Parathyroid adenoma (tissue), 2 donors: ENCODE data around the gene S100A12.

Experiments
- H2AFZ ChIP-seq: fragments of 300-600 bp; sonication (generic); one replicate; pipeline ENCODE4 v1.7.0; 2017; ENCODE audit warnings: antibody characterized with exemption, mild to moderate bottlenecking
- H3K27ac ChIP-seq: fragments of 300-600 bp; sonication (generic); one replicate; pipeline ENCODE4 v1.7.0; 2017
- H3K27me3 ChIP-seq: fragments of 300-600 bp; sonication (generic); one replicate; pipeline ENCODE4 v1.7.0; 2017; ENCODE audit warnings: low read length; ENCODE audit not compliant: control insufficient read depth, insufficient read depth
- H3K36me3 ChIP-seq: fragments of 300-600 bp; sonication (generic); one replicate; pipeline ENCODE4 v1.7.0; 2017; ENCODE audit warnings: low read length; ENCODE audit not compliant: control insufficient read depth, insufficient read depth
- H3K4me1 ChIP-seq: fragments of 300-600 bp; sonication (generic); one replicate; pipeline ENCODE4 v1.7.0; 2017; ENCODE audit warnings: control low read depth
- H3K4me2 ChIP-seq: fragments of 300-600 bp; sonication (generic); one replicate; pipeline ENCODE4 v1.7.0; 2017; ENCODE audit warnings: low read length
- H3K4me3 ChIP-seq: fragments of 300-600 bp; sonication (generic); one replicate; pipeline ENCODE4 v1.7.0; 2017; ENCODE audit warnings: low read depth, low read length
- H3K79me2 ChIP-seq: fragments of 300-600 bp; sonication (generic); one replicate; pipeline ENCODE4 v1.7.0; 2017; ENCODE audit warnings: control low read depth
- H3K9ac ChIP-seq: fragments of 300-600 bp; sonication (generic); one replicate; pipeline ENCODE4 v1.7.0; 2017; ENCODE audit warnings: mild to moderate bottlenecking
- H3K9me3 ChIP-seq: fragments of 300-600 bp; sonication (generic); one replicate; pipeline ENCODE4 v1.7.0; 2017; ENCODE audit warnings: low read length; ENCODE audit not compliant: control insufficient read depth
- CTCF ChIP-seq: fragments of 300-600 bp; sonication (generic); IDR thresholded peaks from one replicate; pipeline ENCODE4 v1.7.0; 2017; ENCODE audit warnings: antibody characterized with exemption, mild to moderate bottlenecking
- donor health status: primary hyperparathyroidism.

S100A12 gene

DNA sequence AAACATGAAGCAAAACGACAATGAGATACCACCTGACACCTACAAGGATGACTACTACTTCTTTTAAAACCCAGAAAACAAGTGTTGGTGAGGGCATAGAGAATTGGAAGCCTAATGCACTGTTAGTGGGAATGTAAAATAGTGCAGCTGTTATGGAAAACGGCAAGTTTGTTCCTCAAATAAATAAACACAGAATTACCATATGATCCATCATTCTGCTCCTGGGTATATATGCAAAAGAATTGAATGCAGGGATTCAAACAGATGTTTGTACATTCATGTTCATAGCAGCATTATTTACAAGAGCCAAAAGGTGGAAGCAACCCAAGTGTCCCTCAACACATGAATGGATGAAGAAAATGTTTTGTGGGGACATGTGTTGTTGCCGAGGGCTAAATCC is 16.8 kb upstream of the S100A12 start:
- Histone ChIP-seq H3K4me2 (no peak overlapping the region), H3K4me3 (no peak overlapping the region), H3K9me3 (no peaks in the 10 kb centered on the region), H3K4me1 (no peaks in the 10 kb centered on the region), H2AFZ (no peak overlapping the region), H3K27me3 (no peaks in the 10 kb centered on the region), H3K36me3 (no peaks in the 10 kb centered on the region), H3K9ac (no peak overlapping the region), H3K27ac (no peak overlapping the region), H3K79me2 (no peaks in the 10 kb centered on the region)
- TF ChIP-seq CTCF, result no peak

DNA sequence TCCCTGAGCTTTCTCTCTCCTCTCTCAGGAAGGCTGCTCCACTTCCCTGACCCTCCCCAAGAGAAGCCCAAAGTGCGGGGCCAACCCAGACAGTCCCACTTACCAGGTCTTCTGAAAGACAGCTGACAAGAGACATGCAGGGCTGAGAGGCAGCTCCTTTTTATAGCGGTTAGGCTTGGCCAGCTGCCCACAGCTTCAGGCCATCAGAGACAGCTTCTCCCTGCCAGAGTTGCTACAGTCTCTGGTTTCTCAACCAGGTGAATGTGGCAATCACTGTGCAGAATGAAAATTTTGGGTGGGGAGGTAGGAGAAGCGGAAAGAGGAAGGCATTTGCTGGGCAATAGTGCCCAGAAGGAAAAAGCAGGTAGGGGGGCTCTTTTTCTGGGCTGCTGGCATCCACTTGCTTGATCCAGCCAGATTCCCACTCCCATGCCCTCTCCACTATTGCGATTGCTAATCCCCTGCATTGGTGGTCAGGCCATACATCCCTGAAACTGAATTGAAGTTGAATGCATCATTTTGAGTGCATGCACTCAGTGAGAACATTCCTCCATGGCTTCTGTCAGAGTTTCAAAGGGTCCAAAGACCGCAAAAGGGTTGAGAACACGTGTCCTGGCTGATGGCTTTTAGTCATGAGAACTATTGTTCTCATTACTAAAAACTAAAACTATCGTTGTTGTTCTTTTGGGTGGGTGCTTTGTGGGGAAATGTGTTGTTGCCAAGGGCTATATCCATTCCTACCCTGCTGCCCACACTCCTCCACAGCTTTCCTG is 15.7 kb upstream of the S100A12 start, which contains the start of gene S100A8:
Gene S100A8, minus strand, starts transcription at position 136 of the 773 bp plus-strand sequence. CDS start 538 bp downstream, outside the sequence.
- no peaks in the 10 kb centered on the region for H3K4me1 ChIP-seq
- no peaks in the 10 kb centered on the region for H3K79me2 ChIP-seq
- TF ChIP-seq CTCF, result no peak
- H3K27ac ChIP-seq, result no peak within 1 kb of the TSS
- no peaks in the 10 kb centered on the region for H3K36me3 ChIP-seq
- H3K4me2 ChIP-seq, result no peak within 1 kb of the TSS
- H3K9ac ChIP-seq, result no peak within 1 kb of the TSS
- H3K27me3 ChIP-seq, result no peaks in the 10 kb centered on the region
- H3K4me3 ChIP-seq, result no peak within 1 kb of the TSS
- no peak within 1 kb of the TSS for H2AFZ ChIP-seq
- H3K9me3 ChIP-seq, result no peaks in the 10 kb centered on the region

- no peaks in the 10 kb centered on the region for H3K27me3 ChIP-seq
- no peak overlapping the region for H2AFZ ChIP-seq
- no peaks in the 10 kb centered on the region for H3K79me2 ChIP-seq
- H3K9ac ChIP-seq, result no peak overlapping the region
- H3K27ac ChIP-seq, result no peak overlapping the region
- no peak overlapping the region for H3K4me2 ChIP-seq
- no peaks in the 10 kb centered on the region for H3K4me1 ChIP-seq
- H3K36me3 ChIP-seq, result no peaks in the 10 kb centered on the region
- no peaks in the 10 kb centered on the region for H3K9me3 ChIP-seq
- no peak overlapping the region for H3K4me3 ChIP-seq
- TF ChIP-seq CTCF, result no peak
Measured at GRCh38 chr1:153389973-153390879, 14.8 kb upstream of the S100A12 start.

DNA sequence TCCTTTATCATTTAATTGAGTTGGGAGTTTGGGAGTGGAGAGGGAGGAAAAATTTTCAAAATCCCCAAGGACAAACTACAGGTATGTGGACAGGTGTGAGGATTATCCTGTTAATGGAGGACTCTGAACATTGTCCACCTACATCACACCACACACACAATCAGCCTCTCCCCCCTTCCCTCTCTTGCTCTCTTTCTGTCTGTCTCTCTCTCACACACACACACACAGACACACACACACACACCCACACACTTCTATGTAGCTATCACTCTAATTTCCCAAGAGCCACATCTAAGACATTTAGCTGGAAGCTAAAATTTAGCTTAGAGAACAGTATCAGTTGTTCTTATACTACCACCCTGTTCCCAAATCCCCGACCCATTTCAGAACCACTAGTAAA is 14.0 kb upstream of the S100A12 start:
- Histone ChIP-seq H3K9ac (no peak overlapping the region), H3K79me2 (no peaks in the 10 kb centered on the region), H3K36me3 (no peaks in the 10 kb centered on the region), H3K27ac (no peak overlapping the region), H2AFZ (no peak overlapping the region), H3K4me3 (no peak overlapping the region), H3K4me2 (no peak overlapping the region), H3K27me3 (no peaks in the 10 kb centered on the region), H3K4me1 (no peaks in the 10 kb centered on the region), H3K9me3 (no peaks in the 10 kb centered on the region)
- no peak for TF ChIP-seq CTCF
